Left kidney (tissue), 2 donors: ENCODE results near the gene CP. TPM values are rescaled to one million over a fixed set of nuclear protein-coding genes. Genes with fewer than 3 reads are reported as not detected.

ENCODE experiments used
- DNase-seq: peaks from one replicate; pipeline ENCODE4 v3.0.0-alpha.2; 2013
- polyA plus RNA-seq: library from polyadenylated mRNA; unstranded; fragments of 120-200 nt; gene quantifications from one replicate; pipeline ENCODE4 v1.2.1, GENCODE V29; 2013; ENCODE audit not compliant: insufficient read length

Gene CP
- polyA plus RNA-seq, 1 donor, result 0.70 TPM

DNA sequence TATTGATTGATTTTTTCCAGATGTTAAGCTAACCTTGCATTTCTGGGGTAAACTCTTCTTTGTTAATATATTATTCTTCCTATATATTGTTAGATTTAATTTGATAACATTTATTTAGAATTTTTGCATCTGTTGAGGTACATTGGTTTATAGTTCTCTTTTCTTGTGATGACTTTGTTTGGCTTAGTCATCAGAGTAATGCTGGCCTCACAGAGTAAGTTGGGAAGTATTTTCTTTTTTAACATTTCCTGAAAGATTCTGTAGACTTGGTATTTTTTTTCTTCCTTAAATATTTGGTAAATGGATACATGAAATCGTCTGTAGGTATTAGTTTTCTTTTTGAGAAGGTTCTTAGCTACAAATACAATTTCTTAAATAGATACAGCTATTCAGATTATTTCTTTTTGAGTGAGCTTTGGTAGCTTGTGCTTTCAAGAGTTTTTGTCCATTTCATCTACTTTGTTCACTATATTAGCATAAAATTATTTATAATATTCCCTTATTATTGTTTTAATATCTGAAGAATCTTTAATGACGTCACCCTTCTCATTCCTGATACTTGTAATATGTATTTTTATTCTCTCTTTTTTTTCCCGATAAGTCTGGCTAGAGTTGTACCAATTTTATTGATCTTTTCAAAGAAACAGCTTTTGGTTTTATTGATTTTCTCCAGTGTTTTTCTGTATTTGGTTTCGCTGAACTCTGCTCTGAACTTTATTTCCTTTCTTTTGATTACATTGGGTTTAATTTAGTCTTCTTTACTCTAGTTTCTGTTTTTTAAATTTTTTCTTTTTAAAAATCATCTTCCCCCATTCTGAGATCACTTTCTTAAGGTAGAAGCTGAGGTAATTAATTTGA lies 98.7 kb downstream of the CP start:
- no peak for DNase-seq

Other genes with a start within 250 kb of the CP start
- gene GYG1, start 230.3 kb downstream of the CP start, polyA plus RNA-seq, result 30.4 TPM
- gene HLTF, start 135.3 kb downstream of the CP start, polyA plus RNA-seq, result 58.6 TPM
- gene HPS3, start 92.2 kb downstream of the CP start, polyA plus RNA-seq, result 39.6 TPM
- 29.8 TPM for gene TM4SF18, start 111.8 kb upstream of the CP start, polyA plus RNA-seq
- gene TM4SF1, start 155.8 kb upstream of the CP start, polyA plus RNA-seq, result 55.5 TPM